HAP-1 (cell line): ENCODE measurements around the gene NDC80.
"Not testable (repeated sequence)": the region's sequence is repeated elsewhere in the genome, so short reads cannot be mapped to it uniquely, and the experiment has no call there.

ENCODE experiments used
- DNase-seq, 2 experiments: peaks; one replicate each; pipeline ENCODE4 v3.0.0-alpha.2; 2016 to 2020; ENCODE audit warnings: low spot score in 2 of 2
- H3K27me3 ChIP-seq: fragments of 250-450 bp; sonication (Bioruptor Pico); 2 replicates; pipeline ENCODE4 v1.5.1; 2020; ENCODE audit warnings: low read depth, mild to moderate bottlenecking, moderate library complexity
- H3K36me3 ChIP-seq: fragments of 250-450 bp; sonication (Bioruptor Pico); replicated peaks from 2 replicates; pipeline ENCODE4 v1.5.1; 2020; ENCODE audit warnings: mild to moderate bottlenecking
- H3K4me1 ChIP-seq: fragments of 250-450 bp; sonication (Bioruptor Pico); 2 replicates; pipeline ENCODE4 v1.5.1; 2020; ENCODE audit warnings: mild to moderate bottlenecking
- H3K4me3 ChIP-seq: fragments of 250-450 bp; sonication (Bioruptor Pico); 2 replicates; pipeline ENCODE4 v1.5.1; 2020; ENCODE audit warnings: mild to moderate bottlenecking, moderate library complexity
- H3K9me3 ChIP-seq: fragments of 250-450 bp; sonication (Bioruptor Pico); 2 replicates; pipeline ENCODE4 v1.5.1; 2020; ENCODE audit warnings: mild to moderate bottlenecking, moderate library complexity
- in situ Hi-C: fragments of 300-500 bp; cut with MboI; formaldehyde crosslinking; loops from 3 replicates; pipeline ENCODE4 v1.14.3; 2020; ENCODE audit warnings: low sequenced_read_pairs, inconsistent platforms, mixed read lengths

The NDC80 gene

DNA sequence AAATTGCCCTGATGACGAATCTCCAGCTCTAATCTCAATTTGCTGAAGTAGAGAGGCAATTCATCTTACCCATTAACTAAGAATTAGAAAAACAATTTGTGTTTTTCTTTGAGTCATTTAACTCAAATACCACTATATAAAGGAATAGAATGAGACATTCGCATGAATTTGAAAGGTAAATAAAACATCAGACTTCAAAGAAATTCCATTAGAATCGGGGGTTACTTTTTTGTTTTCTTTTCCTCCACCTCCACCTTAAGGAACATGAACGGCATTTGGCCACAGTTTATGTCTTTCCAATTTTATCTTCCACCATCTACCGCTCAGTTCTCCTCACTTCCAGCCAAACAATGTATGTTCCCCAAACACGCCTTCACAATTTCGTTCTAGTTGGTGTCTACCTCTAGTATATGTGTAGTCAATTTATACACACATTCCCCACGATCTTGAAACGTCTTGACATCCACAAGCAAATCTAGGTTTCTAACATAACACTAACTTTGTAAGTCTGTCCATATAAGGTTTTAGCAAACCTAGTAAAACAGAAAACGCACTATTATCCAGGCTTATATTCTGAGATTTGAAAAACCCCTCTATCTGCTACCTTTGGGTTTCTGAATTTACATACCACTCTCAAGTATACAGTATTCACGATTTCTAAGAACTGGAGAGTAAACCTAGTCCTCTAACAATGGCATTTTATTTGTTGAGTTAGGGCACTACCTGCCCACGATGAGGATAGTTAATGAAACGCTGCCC is 83.0 kb downstream of the NDC80 start:
- no peak for DNase-seq
- peaks cover 17% of the 10 kb centered on the region for H3K4me1 ChIP-seq
- H3K36me3 ChIP-seq, result no peaks in the 10 kb centered on the region
- H3K9me3 ChIP-seq, result no peaks in the 10 kb centered on the region
- in situ Hi-C loops, result no loop called here
- H3K4me3 ChIP-seq, result peak overlapping the region; percentile 82
- no peaks in the 10 kb centered on the region for H3K27me3 ChIP-seq

DNA sequence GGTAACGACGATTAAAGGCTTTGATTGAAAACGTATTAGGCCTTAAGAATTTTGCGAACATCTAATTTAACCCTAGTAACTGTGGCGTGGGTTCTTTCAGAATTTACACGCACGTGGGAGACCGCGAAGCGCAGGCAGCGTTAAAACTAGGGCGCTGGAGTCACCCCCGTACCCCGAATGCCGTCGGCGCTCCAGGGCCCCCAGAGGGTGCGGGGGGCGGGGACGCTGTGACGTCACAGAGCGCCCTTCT is 83.5 kb downstream of the NDC80 start:
- no peak for DNase-seq
- H3K4me3 ChIP-seq, result peak overlapping the region; percentile 82
- H3K4me1 ChIP-seq, result peaks cover 17% of the 10 kb centered on the region
- H3K27me3 ChIP-seq, result no peaks in the 10 kb centered on the region
- no peaks in the 10 kb centered on the region for H3K9me3 ChIP-seq
- no peaks in the 10 kb centered on the region for H3K36me3 ChIP-seq
- in situ Hi-C loops, result no loop called here

DNA sequence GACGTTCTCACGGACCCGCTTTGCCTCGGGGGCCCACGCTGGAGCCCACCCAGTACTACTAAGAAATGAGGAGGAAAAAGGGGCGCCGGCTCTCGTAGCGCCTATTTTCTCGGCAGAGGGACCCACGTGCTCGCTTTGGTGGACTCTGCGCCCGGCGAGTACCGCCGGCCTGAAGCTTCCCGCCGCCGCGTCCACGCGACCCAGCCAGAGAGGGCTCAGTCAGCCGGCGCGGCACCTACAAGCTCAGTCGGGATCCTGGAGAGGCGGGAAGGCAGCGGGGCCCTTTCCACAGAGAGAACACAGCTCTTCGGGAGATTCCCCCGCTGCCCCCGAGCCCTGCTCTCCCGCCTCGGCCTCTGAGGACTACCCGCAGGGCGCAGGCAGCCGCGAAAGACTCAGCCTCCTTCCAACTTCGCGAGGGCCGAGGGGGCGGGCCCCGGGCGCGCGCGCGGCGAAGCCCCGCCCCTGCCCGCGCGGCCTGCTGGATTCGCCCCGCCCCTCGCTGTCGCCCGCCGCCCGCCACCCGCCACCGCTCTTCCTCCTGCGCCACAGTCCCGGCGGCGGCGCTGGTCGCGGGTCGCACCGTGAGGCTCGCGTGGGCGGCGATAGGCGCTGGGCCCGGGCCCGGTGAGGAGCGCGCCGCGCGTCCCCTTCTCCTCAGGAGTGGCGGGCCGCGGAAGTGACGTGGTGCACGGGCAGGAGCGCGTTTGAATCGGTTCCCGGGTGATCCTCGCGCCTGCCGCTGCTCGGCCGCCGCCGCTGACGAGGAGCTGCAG is 84.0 kb downstream of the NDC80 start, which contains the start of gene SMCHD1:
SMCHD1 (plus strand) TSS at position 549 of the 776 bp plus-strand sequence. CDS start 350 bp downstream, outside the sequence.
- peak; percentile 69 to 86 for DNase-seq
- H3K27me3 ChIP-seq, result no peaks in the 10 kb centered on the region
- H3K9me3 ChIP-seq, result no peaks in the 10 kb centered on the region
- peaks cover 17% of the 10 kb centered on the region for H3K4me1 ChIP-seq
- H3K36me3 ChIP-seq, result no peaks in the 10 kb centered on the region
- H3K4me3 ChIP-seq, result peak within 1 kb of the TSS; percentile 82
- in situ Hi-C loops, result no loop called here

DNA sequence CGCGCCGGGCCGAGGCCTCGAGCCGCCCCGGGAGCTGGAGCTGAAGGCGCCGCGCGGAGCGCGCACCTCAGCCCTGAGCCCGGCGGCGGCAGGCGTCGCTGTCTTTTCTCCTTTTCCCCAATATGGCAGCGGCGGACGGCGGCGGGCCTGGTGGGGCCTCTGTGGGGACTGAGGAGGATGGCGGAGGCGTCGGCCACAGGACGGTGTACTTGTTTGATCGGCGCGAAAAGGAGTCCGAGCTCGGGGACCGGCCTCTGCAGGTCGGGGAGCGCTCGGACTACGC is 84.5 kb downstream of the NDC80 start:
- no peaks in the 10 kb centered on the region for H3K27me3 ChIP-seq
- no peak for DNase-seq
- H3K4me3 ChIP-seq, result peak overlapping the region; percentile 82
- peaks cover 17% of the 10 kb centered on the region for H3K4me1 ChIP-seq
- peaks cover 4% of the 10 kb centered on the region; the same call in 1 of the 2 replicates for H3K36me3 ChIP-seq
- no peaks in the 10 kb centered on the region for H3K9me3 ChIP-seq
- in situ Hi-C loops, result no loop called here

DNA sequence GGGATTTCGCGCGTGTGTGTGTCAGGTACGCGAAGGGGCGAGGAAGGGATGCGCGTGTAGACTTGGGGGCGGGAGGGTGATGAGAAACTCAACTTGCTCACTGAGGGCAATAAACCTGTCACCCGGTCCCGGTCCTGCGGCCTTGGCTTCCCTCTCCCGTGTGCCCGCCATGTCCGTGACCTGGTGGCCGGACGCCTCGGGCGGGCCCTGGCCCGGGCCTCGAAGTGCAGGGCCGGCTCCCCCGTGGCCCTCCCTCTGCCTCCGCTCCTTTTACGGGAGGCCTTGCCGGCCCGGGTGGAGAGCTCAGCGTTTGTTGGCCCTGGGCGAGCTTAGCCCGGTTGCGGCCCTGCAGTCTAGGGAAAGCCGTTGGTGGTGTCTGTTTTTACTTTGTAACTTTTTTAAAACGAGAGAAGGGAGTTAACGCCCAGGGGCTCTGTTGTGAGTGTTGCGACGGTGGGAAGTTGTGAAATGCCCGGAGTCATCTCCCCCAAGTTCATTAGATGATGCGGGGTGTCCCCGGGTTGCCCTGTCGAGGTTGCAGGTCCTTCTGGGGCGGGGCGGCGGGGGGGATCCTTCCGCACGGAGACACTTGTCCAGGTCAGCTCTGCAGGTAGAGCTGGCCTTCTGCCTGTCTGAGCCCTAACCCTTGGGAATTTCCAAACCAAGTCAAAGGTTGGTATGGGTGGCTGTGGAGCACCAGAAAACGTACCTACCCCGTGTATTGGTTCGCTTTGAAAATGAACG is 85.1 kb downstream of the NDC80 start:
- in situ Hi-C loops, result no loop called here
- Histone ChIP-seq H3K4me3 (peak overlapping the region; percentile 82), H3K4me1 (peaks cover 17% of the 10 kb centered on the region), H3K9me3 (no peaks in the 10 kb centered on the region), H3K27me3 (no peaks in the 10 kb centered on the region), H3K36me3 (peaks cover 5% of the 10 kb centered on the region; the same call in 1 of the 2 replicates)
- DNase-seq, result peak in 1 of 2 experiments; percentile 50

DNA sequence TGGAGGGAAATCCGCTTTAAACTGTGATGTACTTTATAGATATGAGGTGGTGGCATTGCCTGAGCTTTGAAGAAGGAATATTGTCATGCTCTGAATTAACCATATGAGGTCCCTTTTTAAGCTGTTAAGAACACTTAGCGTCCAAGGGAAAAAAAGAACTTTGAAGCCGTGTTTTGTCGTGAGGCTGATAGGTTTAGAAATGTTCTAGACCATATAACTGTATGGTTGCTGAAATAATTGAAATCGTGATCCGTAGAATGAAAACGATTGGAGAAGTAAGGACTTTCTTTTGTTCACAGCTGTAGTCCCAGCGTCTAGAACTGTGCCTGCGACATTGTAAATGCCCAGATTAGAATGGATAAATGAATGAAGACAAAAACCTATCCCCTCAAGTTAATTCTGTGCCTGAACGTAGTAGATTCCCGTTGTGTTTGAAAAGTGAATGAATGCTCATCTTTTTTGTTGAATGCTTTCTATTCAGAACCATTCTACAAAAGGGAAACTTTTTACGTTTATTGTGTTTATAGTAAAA is 85.7 kb downstream of the NDC80 start:
- H3K9me3 ChIP-seq, result no peaks in the 10 kb centered on the region
- peak; percentile 29 to 60 for DNase-seq
- in situ Hi-C loops, result no loop called here

DNA sequence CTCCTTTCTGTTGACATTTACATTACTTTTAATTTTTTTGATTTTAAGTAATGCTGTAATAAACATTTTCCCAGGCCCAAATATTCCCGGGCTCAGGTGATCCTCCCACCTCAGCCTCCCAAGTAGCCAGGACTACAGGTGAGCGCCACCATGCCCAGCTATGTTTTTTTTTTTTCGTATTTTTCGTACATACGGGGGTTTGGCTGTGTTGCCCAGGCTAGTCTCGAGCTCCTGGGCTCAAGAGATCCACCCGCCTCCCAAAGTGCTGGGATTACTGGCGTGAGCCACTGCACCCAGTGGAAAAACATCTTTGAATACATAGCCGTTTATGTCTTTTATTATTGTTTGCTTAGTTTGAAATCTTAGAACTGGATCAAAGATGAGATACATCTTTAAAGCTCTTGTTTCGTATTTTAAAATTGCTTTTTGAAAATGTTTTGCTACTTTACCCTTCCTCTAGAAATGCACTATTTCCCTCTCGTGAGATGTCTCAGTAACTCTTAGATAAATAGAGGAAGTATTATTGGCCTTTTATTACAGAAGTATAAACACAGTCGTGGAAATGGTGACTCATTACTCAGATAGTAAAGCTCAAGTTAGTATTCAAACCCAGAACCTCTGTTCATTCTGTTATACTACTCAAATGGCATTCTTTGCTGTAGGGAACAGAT is 86.6 kb downstream of the NDC80 start:
- in situ Hi-C loops, result no loop called here
- DNase-seq, result peak; percentile 16 to 25
- H3K27me3 ChIP-seq, result no peaks in the 10 kb centered on the region
- peaks cover 17% of the 10 kb centered on the region for H3K4me1 ChIP-seq
- peak overlapping the region; percentile 82 for H3K4me3 ChIP-seq
- peaks cover 5% of the 10 kb centered on the region; the same call in 1 of the 2 replicates for H3K36me3 ChIP-seq
- H3K9me3 ChIP-seq, result no peaks in the 10 kb centered on the region

More for the DNA sequence above, 85.7 kb downstream of the NDC80 start:
- peak overlapping the region; percentile 82 for H3K4me3 ChIP-seq
- H3K4me1 ChIP-seq, result peaks cover 17% of the 10 kb centered on the region
- no peaks in the 10 kb centered on the region for H3K27me3 ChIP-seq
- peaks cover 5% of the 10 kb centered on the region; the same call in 1 of the 2 replicates for H3K36me3 ChIP-seq

DNA sequence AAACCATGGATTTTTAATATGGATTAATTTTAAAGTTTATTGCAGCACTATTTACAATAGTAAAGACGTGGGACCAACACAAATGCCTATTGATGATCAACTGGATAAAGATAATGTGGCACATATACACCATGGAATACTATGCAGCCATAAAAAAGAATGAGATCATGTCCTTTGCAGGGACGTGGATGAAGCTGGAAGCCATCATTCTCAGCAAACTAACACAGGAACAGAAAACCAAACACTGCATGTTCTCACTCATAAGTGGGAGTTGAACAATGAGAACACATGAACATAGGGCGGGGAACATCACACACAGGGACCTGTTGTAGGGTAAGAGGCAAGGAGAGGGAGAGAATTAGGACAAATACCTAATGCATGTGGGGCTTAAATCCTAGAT is 89.5 kb downstream of the NDC80 start:
- DNase-seq, H3K4me3 ChIP-seq, in situ Hi-C loops, H3K9me3 ChIP-seq, H3K36me3 ChIP-seq, H3K27me3 ChIP-seq: not testable (repeated sequence)
- H3K4me1 ChIP-seq, result peaks cover 10% of the 10 kb centered on the region

DNA sequence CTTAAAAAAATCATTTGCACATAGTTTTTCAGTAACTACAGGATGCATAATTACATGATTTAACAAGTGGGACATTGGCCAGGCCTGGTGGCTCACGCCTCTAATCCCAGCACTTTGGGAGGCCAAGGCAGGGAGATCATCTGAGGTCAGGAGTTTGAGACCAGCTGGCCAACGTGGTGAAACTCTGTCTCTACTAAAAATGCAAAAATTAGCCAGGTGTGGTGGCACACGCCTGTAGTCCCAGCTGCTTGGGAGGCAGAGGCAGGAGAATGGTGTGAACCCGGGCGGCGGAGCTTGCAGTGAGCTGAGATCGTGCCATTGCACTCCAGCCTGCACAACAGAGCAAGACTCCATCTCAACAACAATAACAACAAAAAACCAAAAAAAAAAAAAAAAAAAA is 90.9 kb downstream of the NDC80 start:
- in situ Hi-C loops, H3K27me3 ChIP-seq, H3K9me3 ChIP-seq, H3K4me3 ChIP-seq, DNase-seq: not testable (repeated sequence)
- peaks cover 13% of the 10 kb centered on the region for H3K36me3 ChIP-seq
- peaks cover 10% of the 10 kb centered on the region for H3K4me1 ChIP-seq

DNA sequence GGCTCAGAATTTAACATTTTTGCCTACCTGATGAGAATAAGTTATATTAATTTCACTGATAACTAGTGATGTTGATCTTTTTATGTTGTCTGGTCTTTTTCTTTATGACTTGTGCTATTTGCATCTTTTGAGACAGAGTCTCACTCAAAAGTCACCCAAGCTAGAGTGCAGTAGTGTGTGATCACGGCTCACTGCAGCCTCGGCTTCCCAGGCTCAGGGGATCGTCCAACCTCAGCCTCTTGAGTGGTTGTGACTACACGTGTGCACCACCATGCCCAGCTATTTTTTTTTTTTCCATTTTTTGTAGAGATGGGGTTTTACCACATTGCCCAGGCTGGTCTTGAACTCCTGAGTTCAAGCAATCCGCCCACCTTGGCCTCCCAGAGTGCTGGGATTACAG is 91.6 kb downstream of the NDC80 start:
- H3K4me3 ChIP-seq, result no peak overlapping the region
- in situ Hi-C loops, result no loop called here

More for the DNA sequence above, 91.6 kb downstream of the NDC80 start:
- H3K4me1 ChIP-seq, result peaks cover 10% of the 10 kb centered on the region
- H3K27me3 ChIP-seq, result no peaks in the 10 kb centered on the region
- no peaks in the 10 kb centered on the region for H3K9me3 ChIP-seq
- DNase-seq, result no peak
- H3K36me3 ChIP-seq, result peaks cover 15% of the 10 kb centered on the region
